HepG2 (cell line): ENCODE measurements around the gene COL5A1. TPM values are rescaled to one million over a fixed set of nuclear protein-coding genes. Genes with fewer than 3 reads are reported as not detected.

ENCODE experiments used
- ARHGAP35 ChIP-seq: sonication (generic); formaldehyde crosslinking; IDR thresholded peaks from 2 replicates; pipeline ENCODE4 v1.9.0; 2022; ENCODE audit warnings: mild to moderate bottlenecking, inconsistent platforms, moderate library complexity, missing genetic modification reagents, borderline replicate concordance
- ARID5B ChIP-seq: IDR thresholded peaks from 2 replicates; pipeline ENCODE4 v1.4.0; 2020; ENCODE audit warnings: mild to moderate bottlenecking, missing genetic modification reagents
- ASH2L ChIP-seq: fragments of 300-600, 200-600 bp; sonication (generic); IDR thresholded peaks from 2 replicates; pipeline ENCODE4 v1.7.0; 2017; ENCODE audit warnings: low read depth, mild to moderate bottlenecking, moderate library complexity, mixed read lengths, low read length; ENCODE audit not compliant: insufficient read length
- CENPX ChIP-seq: sonication (generic); formaldehyde crosslinking; IDR thresholded peaks from 2 replicates; pipeline ENCODE4 v1.9.0; 2021; ENCODE audit warnings: mild to moderate bottlenecking, missing genetic modification reagents, moderate library complexity
- DNMT3B ChIP-seq: conservative IDR thresholded peaks from 2 replicates; pipeline ENCODE4 v1.6.1; 2016; ENCODE audit warnings: missing biosample characterization, control low read depth
- GPN1 ChIP-seq: sonication (generic); formaldehyde crosslinking; IDR thresholded peaks from 2 replicates; pipeline ENCODE4 v1.5.1; 2020; ENCODE audit warnings: missing genetic modification reagents, borderline replicate concordance
- HDAC1 ChIP-seq: sonication (generic); formaldehyde crosslinking; IDR thresholded peaks from 2 replicates; pipeline ENCODE4 v1.5.1; 2020; ENCODE audit warnings: mild to moderate bottlenecking, missing genetic modification reagents
- HNRNPH1 ChIP-seq: fragments of 200-400 bp; formaldehyde crosslinking; optimal IDR thresholded peaks from 2 replicates; pipeline ENCODE3; 2017; ENCODE audit warnings: mild to moderate bottlenecking, low read depth, low read length
- MAZ ChIP-seq, 2 experiments: sonication (generic) in 1 of 2; formaldehyde crosslinking in 1 of 2; IDR thresholded peaks; 2 replicates each; pipeline versions ENCODE4 v1.5.0 to v1.6.1; 2012 to 2020; ENCODE audit warnings: low read depth in 2 of 2, mild to moderate bottlenecking in 2 of 2, borderline replicate concordance in 1 of 2, improper control_type of control experiment in 1 of 2, low read length in 1 of 2, missing genetic modification reagents in 1 of 2, moderate library complexity in 1 of 2
- PBX3 ChIP-seq: sonication (generic); formaldehyde crosslinking; IDR thresholded peaks from 2 replicates; pipeline ENCODE4 v1.8.1; 2023; ENCODE audit warnings: missing genetic modification reagents, inconsistent platforms, borderline replicate concordance
- SKIL ChIP-seq: sonication (generic); formaldehyde crosslinking; IDR thresholded peaks from 2 replicates; pipeline ENCODE4 v1.8.0; 2022; ENCODE audit warnings: missing genetic modification reagents, mild to moderate bottlenecking, moderate library complexity, borderline replicate concordance
- ZNF335 ChIP-seq: sonication (generic); formaldehyde crosslinking; IDR thresholded peaks from 2 replicates; pipeline ENCODE4 v1.4.0; 2020; ENCODE audit warnings: missing genetic modification reagents
- ZNF34 ChIP-seq: sonication (generic); formaldehyde crosslinking; IDR thresholded peaks from 2 replicates; pipeline ENCODE4 v1.4.0; 2020; ENCODE audit warnings: mild to moderate bottlenecking, missing genetic modification reagents, borderline replicate concordance
- ZNF382 ChIP-seq: sonication (generic); formaldehyde crosslinking; IDR thresholded peaks from 2 replicates; pipeline ENCODE4 v1.5.0; 2020; ENCODE audit warnings: missing genetic modification reagents, mild to moderate bottlenecking, borderline replicate concordance
- ZNF577 ChIP-seq: sonication (generic); formaldehyde crosslinking; IDR thresholded peaks from 2 replicates; pipeline ENCODE4 v1.4.0; 2020; ENCODE audit warnings: mild to moderate bottlenecking, low read depth, missing genetic modification reagents, borderline replicate concordance
- ZNF83 ChIP-seq: sonication (generic); formaldehyde crosslinking; IDR thresholded peaks from 2 replicates; pipeline ENCODE4 v1.4.0; 2020; ENCODE audit warnings: missing genetic modification reagents, mild to moderate bottlenecking, borderline replicate concordance
- ZSCAN9 ChIP-seq: IDR thresholded peaks from 2 replicates; pipeline ENCODE4 v1.6.1; 2016; ENCODE audit warnings: borderline replicate concordance
- polyA plus RNA-seq, 8 experiments: library from polyadenylated mRNA; depleted of rRNA in 3 of 8; stranded (reverse) in 7 of 8; unstranded in 1 of 8; fragments of >200 nt; fragmentation: Illumina TruSeq in 4 of 8; extraction: Trizol in 4 of 8; gene quantifications; 2 replicates each; pipeline versions ENCODE4 v1.2.1 to v1.2.3, GENCODE V29; 2011 to 2016; ENCODE audit warnings: low read depth in 4 of 8, missing spikeins in 1 of 8, mixed read lengths in 1 of 8; ENCODE audit not compliant: insufficient read depth in 1 of 8
- total RNA-seq, 5 experiments: library from RNA; depleted of rRNA; stranded (reverse); fragments of >200 nt; fragmentation: Illumina TruSeq; extraction: Trizol; gene quantifications; 2 replicates each; pipeline ENCODE4 v1.2.3, GENCODE V29; 2016; ENCODE audit warnings: low read depth in 1 of 5
- TF ChIP-seq, protein P1 (sequence below): sonication (generic); formaldehyde crosslinking; IDR thresholded peaks from 2 replicates; pipeline ENCODE4 v1.4.0; 2020; ENCODE audit warnings: missing genetic modification reagents

COL5A1 gene
- total and polyA plus RNA-seq, 2 of the 13 experiments (the other 11 are each of a cell fraction or from before 2014, with no cell fraction given), result not detected

- TF ChIP-seq MAZ (IDR thresholded peaks at IDR 0.05; ENCODE audit: borderline replicate concordance, low read depth, low read length) (no peak), MAZ (CRISPR knock-in tag; IDR thresholded peaks at IDR 0.05; ENCODE audit: low read depth) (no peak), ZNF335 (CRISPR knock-in tag) (no peak), ZNF83 (CRISPR knock-in tag) (no peak), ZNF34 (CRISPR knock-in tag) (no peak), SKIL (CRISPR knock-in tag) (no peak), CENPX (CRISPR knock-in tag) (no peak), ARHGAP35 (CRISPR knock-in tag) (no peak), ASH2L (no peak), ARID5B (0 out of 2 replicates have a peak, but pooled peaks have one; percentile 20), ZNF382 (CRISPR knock-in tag) (no peak), ZNF577 (CRISPR knock-in tag) (no peak), DNMT3B (CRISPR knock-in tag) (no peak), PBX3 (no peak), ZSCAN9 (CRISPR knock-in tag) (no peak), HDAC1 (CRISPR knock-in tag) (peak; percentile 17; the same call in 1 of the 2 replicates), GPN1 (no peak), HNRNPH1 (no peak)
- TF ChIP-seq, protein P1, sequence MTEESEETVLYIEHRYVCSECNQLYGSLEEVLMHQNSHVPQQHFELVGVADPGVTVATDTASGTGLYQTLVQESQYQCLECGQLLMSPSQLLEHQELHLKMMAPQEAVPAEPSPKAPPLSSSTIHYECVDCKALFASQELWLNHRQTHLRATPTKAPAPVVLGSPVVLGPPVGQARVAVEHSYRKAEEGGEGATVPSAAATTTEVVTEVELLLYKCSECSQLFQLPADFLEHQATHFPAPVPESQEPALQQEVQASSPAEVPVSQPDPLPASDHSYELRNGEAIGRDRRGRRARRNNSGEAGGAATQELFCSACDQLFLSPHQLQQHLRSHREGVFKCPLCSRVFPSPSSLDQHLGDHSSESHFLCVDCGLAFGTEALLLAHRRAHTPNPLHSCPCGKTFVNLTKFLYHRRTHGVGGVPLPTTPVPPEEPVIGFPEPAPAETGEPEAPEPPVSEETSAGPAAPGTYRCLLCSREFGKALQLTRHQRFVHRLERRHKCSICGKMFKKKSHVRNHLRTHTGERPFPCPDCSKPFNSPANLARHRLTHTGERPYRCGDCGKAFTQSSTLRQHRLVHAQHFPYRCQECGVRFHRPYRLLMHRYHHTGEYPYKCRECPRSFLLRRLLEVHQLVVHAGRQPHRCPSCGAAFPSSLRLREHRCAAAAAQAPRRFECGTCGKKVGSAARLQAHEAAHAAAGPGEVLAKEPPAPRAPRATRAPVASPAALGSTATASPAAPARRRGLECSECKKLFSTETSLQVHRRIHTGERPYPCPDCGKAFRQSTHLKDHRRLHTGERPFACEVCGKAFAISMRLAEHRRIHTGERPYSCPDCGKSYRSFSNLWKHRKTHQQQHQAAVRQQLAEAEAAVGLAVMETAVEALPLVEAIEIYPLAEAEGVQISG (CRISPR knock-in tag), result no peak
These were observed 49.4 kb upstream of the COL5A1 start (continued) for GRCh38 chr9:134592018-134592818.
